Liver (tissue), 3 donors: ENCODE data around the gene TRDN.

Experiments
- ATF3 ChIP-seq: IDR thresholded peaks from 2 replicates; pipeline ENCODE4 v1.6.1; 2016; ENCODE audit warnings: antibody characterized with exemption
- CTCF ChIP-seq: fragments of 150-350 bp; IDR thresholded peaks from 2 replicates; pipeline ENCODE4 v1.5.1; 2017; ENCODE audit warnings: improper control_type of control experiment, low read depth, low read length; ENCODE audit not compliant: missing input control
- EGR1 ChIP-seq, 2 donors: IDR thresholded peaks; 2 replicates each; pipeline ENCODE4 v1.6.1; 2016 to 2018; ENCODE audit warnings: antibody characterized with exemption in 2 of 2, low read depth in 2 of 2
- FOXA1 ChIP-seq: IDR thresholded peaks from 2 replicates; pipeline ENCODE4 v1.6.1; 2016; ENCODE audit warnings: antibody characterized with exemption
- GABPA ChIP-seq, 2 donors: IDR thresholded peaks in 1 of 2; conservative IDR thresholded peaks in 1 of 2; 2 replicates each; pipeline ENCODE4 v1.6.1; 2016; ENCODE audit warnings: antibody characterized with exemption in 2 of 2, mild to moderate bottlenecking in 1 of 2, moderate library complexity in 1 of 2
- MAX ChIP-seq: IDR thresholded peaks from 2 replicates; pipeline ENCODE4 v1.6.1; 2016; ENCODE audit warnings: antibody characterized with exemption
- RAD21 ChIP-seq, 2 donors: IDR thresholded peaks; 2 replicates each; pipeline ENCODE4 v1.6.1; 2016; ENCODE audit warnings: antibody characterized with exemption in 2 of 2, mild to moderate bottlenecking in 2 of 2
- REST ChIP-seq: IDR thresholded peaks from 2 replicates; pipeline ENCODE4 v1.6.1; 2016; ENCODE audit warnings: antibody characterized with exemption, mild to moderate bottlenecking
- RXRA ChIP-seq, 2 donors: IDR thresholded peaks; 2 replicates each; pipeline ENCODE4 v1.6.1; 2017 to 2018; ENCODE audit warnings: antibody characterized with exemption in 2 of 2, mild to moderate bottlenecking in 1 of 2
- SP1 ChIP-seq: IDR thresholded peaks from 2 replicates; pipeline ENCODE4 v1.6.1; 2018; ENCODE audit warnings: antibody characterized with exemption, mild to moderate bottlenecking
- donor health status: healthy.
- donor health status: healthy.

- TF ChIP-seq CTCF (no peak), RAD21 (IDR thresholded peaks at IDR 0.05) (no peak), RXRA (IDR thresholded peaks at IDR 0.05) (no peak), ATF3 (no peak), REST (no peak), MAX (no peak), SP1 (no peak), EGR1 (IDR thresholded peaks at IDR 0.05; ENCODE audit: low read depth in 2 of 2) (no peak), FOXA1 (no peak), GABPA (IDR thresholded peaks at IDR 0.05 in 1 of 2, conservative IDR thresholded peaks at IDR 0.05 in 1 of 2) (no peak)
Measured at GRCh38 chr6:123604067-123604466, 32.7 kb downstream of the TRDN start.
